Natural killer cell (primary cell): ENCODE results near the gene IQSEC1. TPM values are rescaled to one million over a fixed set of nuclear protein-coding genes. Genes with fewer than 3 reads are reported as not detected.

ENCODE experiments used
- ATAC-seq, 3 donors: fragments of 150-1000 bp in 2 of 3; fragments of 200-7000 bp in 1 of 3; cut with Tn5 transposase; 1 replicate in 1 of 3; 2 replicates in 2 of 3; pipeline ENCODE4 v1.10.0; 2021; ENCODE audit warnings: mild to moderate bottlenecking in 2 of 3, moderate library complexity in 2 of 3
- DNase-seq, 2 donors: peaks; one replicate each; pipeline versions ENCODE4 v3.0.0 to v3.0.0-alpha.2; 2013 to 2021; ENCODE audit warnings: mixed read lengths in 1 of 2
- H3K27ac ChIP-seq: one replicate; pipeline ENCODE4 v1.5.1; 2013; ENCODE audit warnings: mild to moderate bottlenecking, low read length
- H3K27me3 ChIP-seq: one replicate; pipeline ENCODE4 v1.6.1; 2013; ENCODE audit warnings: low read length; ENCODE audit not compliant: control insufficient read depth, insufficient read depth
- H3K36me3 ChIP-seq: one replicate; pipeline ENCODE4 v1.6.1; 2013; ENCODE audit warnings: low read length; ENCODE audit not compliant: control insufficient read depth, insufficient read depth
- H3K4me1 ChIP-seq: one replicate; pipeline ENCODE4 v1.6.1; 2013; ENCODE audit warnings: low read length; ENCODE audit not compliant: control insufficient read depth, insufficient read depth
- H3K4me3 ChIP-seq: one replicate; pipeline ENCODE4 v1.5.1; 2013; ENCODE audit warnings: low read length
- H3K9me3 ChIP-seq: one replicate; pipeline ENCODE4 v1.6.1; 2013; ENCODE audit warnings: low read length; ENCODE audit not compliant: control insufficient read depth, insufficient read depth
- H3K27ac Mint-ChIP-seq, 2 donors: one replicate each; pipeline ENCODE4 v1.8.0; 2022; ENCODE audit warnings: mild to moderate bottlenecking in 2 of 2, mixed read lengths in 2 of 2, moderate library complexity in 1 of 2
- H3K27me3 Mint-ChIP-seq, 2 donors: one replicate each; pipeline ENCODE4 v1.8.0; 2022; ENCODE audit warnings: low read depth in 2 of 2, mixed read lengths in 2 of 2
- H3K36me3 Mint-ChIP-seq: one replicate; pipeline ENCODE4 v1.8.0; 2022; ENCODE audit warnings: mixed read lengths
- H3K4me1 Mint-ChIP-seq, 2 donors: one replicate each; pipeline ENCODE4 v1.8.0; 2022; ENCODE audit warnings: mixed read lengths in 2 of 2
- H3K4me3 Mint-ChIP-seq: one replicate; pipeline ENCODE4 v1.8.0; 2022; ENCODE audit warnings: mild to moderate bottlenecking, moderate library complexity, mixed read lengths
- H3K9me3 Mint-ChIP-seq, 2 donors: one replicate each; pipeline ENCODE4 v1.8.0; 2022; ENCODE audit warnings: mixed read lengths in 2 of 2
- CTCF ChIP-seq: fragments of 200-600 bp; IDR thresholded peaks from one replicate; pipeline ENCODE4 v1.8.0; 2022; ENCODE audit warnings: antibody characterized with exemption
- WGBS: methylation state at CpG from one replicate; pipeline ENCODE4 v1.1.7; 2013; ENCODE audit warnings: missing lambda C conversion rate; ENCODE audit not compliant: insufficient coverage; 5-methylcytosine and 5-hydroxymethylcytosine counted together
- intact Hi-C: fragments of 100-400 bp; cut with micrococcal nuclease; formaldehyde crosslinking; loops from one replicate; pipeline ENCODE4 v1.14.2; 2022
- total RNA-seq, 4 donors: library from RNA; stranded (reverse); fragments of 120-200 nt in 1 of 4; gene quantifications; one replicate each; pipeline versions ENCODE4 v1.2.3 to v1.2.4, GENCODE V29; 2013 to 2022

The IQSEC1 gene
- total RNA-seq, 3 donors from 2014 or later (not counting 1 experiment from before 2014, with no cell fraction given), result 124 to 189 (median 138) TPM

- 99% methylated on average over 7 of the region's 7 CpGs for WGBS
- no peaks in the 10 kb centered on the region for H3K36me3 Mint-ChIP-seq
- no peak overlapping the region for H3K27ac ChIP-seq
- ATAC-seq (no peak), DNase-seq (no peak)
- peaks cover 12 to 23% of the 10 kb centered on the region in 2 donors for H3K4me1 Mint-ChIP-seq
- no peaks in the 10 kb centered on the region for H3K27me3 ChIP-seq
- no peaks in the 10 kb centered on the region for H3K27me3 Mint-ChIP-seq
- H3K9me3 Mint-ChIP-seq, result no peaks in the 10 kb centered on the region
- H3K36me3 ChIP-seq, result peaks cover 94% of the 10 kb centered on the region
- H3K9me3 ChIP-seq, result no peaks in the 10 kb centered on the region
- TF ChIP-seq CTCF, result no peak
- intact Hi-C loops, result no loop called here
- H3K4me1 ChIP-seq, result peaks cover 23% of the 10 kb centered on the region
- H3K27ac Mint-ChIP-seq, result no peak overlapping the region
- H3K4me3 Mint-ChIP-seq, result no peak overlapping the region
- H3K4me3 ChIP-seq, result no peak overlapping the region
Observed at GRCh38 chr3:12909710-12910109, 163.5 kb downstream of the IQSEC1 start.

GRCh38 chr3:12908859-12909258 lies 164.4 kb downstream of the IQSEC1 start:
- Mint-ChIP-seq H3K27ac (peak overlapping the region; percentile 41 to 56), H3K27me3 (no peaks in the 10 kb centered on the region), H3K4me3 (no peak overlapping the region), H3K4me1 (peaks cover 3 to 16% of the 10 kb centered on the region in 2 donors), H3K36me3 (no peaks in the 10 kb centered on the region), H3K9me3 (no peaks in the 10 kb centered on the region)
- Histone ChIP-seq H3K9me3 (no peaks in the 10 kb centered on the region), H3K27ac (no peak overlapping the region), H3K36me3 (peaks cover 95% of the 10 kb centered on the region), H3K4me3 (no peak overlapping the region), H3K4me1 (peaks cover 24% of the 10 kb centered on the region), H3K27me3 (no peaks in the 10 kb centered on the region)
- no peak for TF ChIP-seq CTCF
- intact Hi-C loops, result no loop called here
- no peak for DNase-seq
- no peak for ATAC-seq
- 97% methylated on average over 7 of the region's 7 CpGs for WGBS

GRCh38 chr3:12908136-12908730 lies 165.0 kb downstream of the IQSEC1 start:
- Histone ChIP-seq H3K4me1 (peaks cover 31% of the 10 kb centered on the region), H3K4me3 (no peak overlapping the region), H3K36me3 (peaks cover 93% of the 10 kb centered on the region), H3K9me3 (no peaks in the 10 kb centered on the region), H3K27ac (no peak overlapping the region), H3K27me3 (no peaks in the 10 kb centered on the region)
- Mint-ChIP-seq H3K27ac (peak overlapping the region; percentile 41 to 56), H3K27me3 (no peaks in the 10 kb centered on the region), H3K36me3 (no peaks in the 10 kb centered on the region), H3K4me1 (peaks cover 0 to 21% of the 10 kb centered on the region in 2 donors), H3K4me3 (no peak overlapping the region), H3K9me3 (no peaks in the 10 kb centered on the region)
- ATAC-seq, result no peak
- DNase-seq, result no peak
- TF ChIP-seq CTCF, result no peak
- intact Hi-C loops, result no loop called here
- WGBS, result 97% methylated on average over 28 of the region's 28 CpGs

- no peaks in the 10 kb centered on the region for H3K36me3 Mint-ChIP-seq
Observed at GRCh38 chr3:12907729-12908128, 165.5 kb downstream of the IQSEC1 start.

More at GRCh38 chr3:12907729-12908128, 165.5 kb downstream of the IQSEC1 start:
- H3K4me3 ChIP-seq, result no peak overlapping the region
- intact Hi-C loops, result no loop called here
- no peak for DNase-seq
- no peaks in the 10 kb centered on the region for H3K9me3 ChIP-seq
- WGBS, result 98% methylated on average over 16 of the region's 18 CpGs
- H3K4me1 Mint-ChIP-seq, result peaks cover 2 to 26% of the 10 kb centered on the region in 2 donors
- H3K4me3 Mint-ChIP-seq, result no peak overlapping the region
- H3K27me3 ChIP-seq, result no peaks in the 10 kb centered on the region
- no peak for ATAC-seq
- TF ChIP-seq CTCF, result no peak
- no peaks in the 10 kb centered on the region for H3K9me3 Mint-ChIP-seq
- peaks cover 91% of the 10 kb centered on the region for H3K36me3 ChIP-seq
- no peaks in the 10 kb centered on the region for H3K27me3 Mint-ChIP-seq
- peaks cover 36% of the 10 kb centered on the region for H3K4me1 ChIP-seq
- H3K27ac ChIP-seq, result no peak overlapping the region
- no peak overlapping the region for H3K27ac Mint-ChIP-seq
